Activated CD4-positive, alpha-beta T cell treated with anti-CD3 and anti-CD28 coated beads, Interleukin-2, amount 10 ng/mL, durations not matched to agents 7 days and 5 days (primary cell): ENCODE results near the gene CSNK2B. TPM values are rescaled to one million over a fixed set of nuclear protein-coding genes. Genes with fewer than 3 reads are reported as not detected.

ENCODE experiments used
- CTCF ChIA-PET: fragments of 350-600 bp; sonication (Branson Sonifier 250); formaldehyde crosslinking; loops from one replicate; lab custom pipeline; 2021; ENCODE audit warnings: antibody characterized with exemption; lab: Charles Lee
- POLR2A ChIA-PET: fragments of 350-600 bp; sonication (Branson Sonifier 250); formaldehyde crosslinking; loops from one replicate; lab custom pipeline; 2021; ENCODE audit warnings: antibody characterized with exemption; lab: Charles Lee
- DNase-seq: peaks from one replicate; pipeline ENCODE4 v3.0.0-alpha.2; 2020
- H3K27ac Mint-ChIP-seq: one replicate; pipeline ENCODE4 v1.8.0; 2021; ENCODE audit warnings: mild to moderate bottlenecking, moderate library complexity, mixed read lengths
- H3K27me3 Mint-ChIP-seq: one replicate; pipeline ENCODE4 v1.8.0; 2021; ENCODE audit warnings: mixed read lengths
- H3K36me3 Mint-ChIP-seq: one replicate; pipeline ENCODE4 v1.8.0; 2021; ENCODE audit warnings: low read depth, mixed read lengths
- H3K4me1 Mint-ChIP-seq: one replicate; pipeline ENCODE4 v1.8.0; 2021; ENCODE audit warnings: mixed read lengths
- H3K4me3 Mint-ChIP-seq: one replicate; pipeline ENCODE4 v1.8.0; 2021; ENCODE audit warnings: mild to moderate bottlenecking, moderate library complexity, mixed read lengths
- H3K9me3 Mint-ChIP-seq: one replicate; pipeline ENCODE4 v1.8.0; 2021; ENCODE audit warnings: mixed read lengths
- total RNA-seq, 2 experiments: library from RNA; stranded (reverse); gene quantifications; one replicate each; pipeline ENCODE4 v1.2.3, GENCODE V29; 2021

The CSNK2B gene
- total RNA-seq, 2 experiments from 2014 or later, result 218 to 273 TPM

- no peak for DNase-seq
- CTCF ChIA-PET, result interaction anchor here (0.8 to 1.6 kb wide), 4 partner anchors 16 to 111 kb away, joined by 3 to 6 read pairs (median 4); no protein-coding TSS in a partner anchor
- POLR2A ChIA-PET, result interaction anchor here (0.7 kb wide), 1 partner anchor 60 kb away, joined by 5 read pairs; no protein-coding TSS in a partner anchor
- Mint-ChIP-seq H3K27ac (peak overlapping the region; percentile 81), H3K36me3 (peaks cover 56% of the 10 kb centered on the region), H3K27me3 (no peaks in the 10 kb centered on the region), H3K4me1 (peaks cover 70% of the 10 kb centered on the region), H3K4me3 (peak overlapping the region; percentile 93), H3K9me3 (no peaks in the 10 kb centered on the region)
Measured at GRCh38 chr6:31658158-31658688, 7.7 kb upstream of the CSNK2B start.

- H3K9me3 Mint-ChIP-seq, result no peaks in the 10 kb centered on the region
- H3K27me3 Mint-ChIP-seq, result no peaks in the 10 kb centered on the region
- DNase-seq, result no peak
- H3K27ac Mint-ChIP-seq, result peak overlapping the region; percentile 87
- H3K36me3 Mint-ChIP-seq, result peaks cover 65% of the 10 kb centered on the region
- peaks cover 74% of the 10 kb centered on the region for H3K4me1 Mint-ChIP-seq
- peak overlapping the region; percentile 93 for H3K4me3 Mint-ChIP-seq
- ChIA-PET POLR2A (no interaction called here), CTCF (interaction anchor here (0.9 kb wide), 2 partner anchors 9 to 116 kb away, joined by 3 to 4 read pairs; partner anchors contain the start of gene DDX39B)
Measured at GRCh38 chr6:31658983-31659648, 6.8 kb upstream of the CSNK2B start.

GRCh38 chr6:31659649-31660380, 6.1 kb upstream of the CSNK2B start:
- H3K36me3 Mint-ChIP-seq, result peaks cover 72% of the 10 kb centered on the region
- H3K27me3 Mint-ChIP-seq, result no peaks in the 10 kb centered on the region
- CTCF ChIA-PET, result interaction anchor here (0.9 to 1.7 kb wide), 5 partner anchors 9 to 117 kb away, joined by 3 to 4 read pairs (median 3); partner anchors contain the start of genes DDX39B and MSH5
- peaks cover 79% of the 10 kb centered on the region for H3K4me1 Mint-ChIP-seq
- DNase-seq, result peak; percentile 52
- POLR2A ChIA-PET, result interaction anchor here (0.6 to 0.8 kb wide), 3 partner anchors 8 to 138 kb away, joined by 3 read pairs; partner anchors contain the start of gene LY6G5B
- no peaks in the 10 kb centered on the region for H3K9me3 Mint-ChIP-seq
- peak overlapping the region; percentile 93 for H3K4me3 Mint-ChIP-seq
- peak overlapping the region; percentile 87 for H3K27ac Mint-ChIP-seq

- Mint-ChIP-seq H3K36me3 (peaks cover 69% of the 10 kb centered on the region), H3K27me3 (no peaks in the 10 kb centered on the region), H3K4me3 (peak within 1 kb of the TSS; percentile 93), H3K4me1 (peaks cover 75% of the 10 kb centered on the region), H3K27ac (peak within 1 kb of the TSS; percentile 87), H3K9me3 (no peaks in the 10 kb centered on the region)
- CTCF ChIA-PET, result interaction anchor here (0.6 to 4.7 kb wide), 9 partner anchors 7 to 146 kb away, joined by 3 to 32 read pairs (median 3); partner anchors contain the start of genes APOM, BAG6, LSM2 and MSH5
- DNase-seq, result peak; percentile 79
- POLR2A ChIA-PET, result interaction anchor here (0.6 to 0.8 kb wide), 3 partner anchors 9 to 139 kb away, joined by 3 read pairs; partner anchors contain the start of gene LY6G5B
Measured at GRCh38 chr6:31660381-31661261, 5.3 kb upstream of the CSNK2B start, which contains the start of gene C6orf47. Gene C6orf47 (minus strand): TSS chr6:31660778. CDS start chr6:31659947, 831 bp downstream.

GRCh38 chr6:31661262-31662123, 4.4 kb upstream of the CSNK2B start:
- peaks cover 72% of the 10 kb centered on the region for H3K36me3 Mint-ChIP-seq
- peaks cover 73% of the 10 kb centered on the region for H3K4me1 Mint-ChIP-seq
- DNase-seq, result no peak
- ChIA-PET CTCF (interaction anchor here (0.6 to 4.7 kb wide), 12 partner anchors 8 to 931 kb away, joined by 3 to 32 read pairs (median 3); partner anchors contain the start of genes APOM, BAG6, LSM2 and MSH5), POLR2A (no interaction called here)
- H3K27me3 Mint-ChIP-seq, result no peaks in the 10 kb centered on the region
- peak overlapping the region; percentile 85 for H3K27ac Mint-ChIP-seq
- H3K4me3 Mint-ChIP-seq, result peak overlapping the region; percentile 93
- no peaks in the 10 kb centered on the region for H3K9me3 Mint-ChIP-seq

- Mint-ChIP-seq H3K4me1 (peaks cover 75% of the 10 kb centered on the region), H3K36me3 (peaks cover 73% of the 10 kb centered on the region), H3K27ac (peak overlapping the region; percentile 85), H3K4me3 (peak overlapping the region; percentile 93), H3K27me3 (no peaks in the 10 kb centered on the region), H3K9me3 (no peaks in the 10 kb centered on the region)
- DNase-seq, result no peak
- ChIA-PET POLR2A (interaction anchor here (0.6 kb wide), 1 partner anchor 200 kb away, joined by 3 read pairs; the partner anchor contains the start of gene NEU1), CTCF (interaction anchor here (0.6 to 4.7 kb wide), 6 partner anchors 9 to 931 kb away, joined by 3 to 32 read pairs (median 4); partner anchors contain the start of genes APOM and BAG6)
Measured at GRCh38 chr6:31662124-31662723, 3.7 kb upstream of the CSNK2B start.

GRCh38 chr6:31663126-31663960, 2.5 kb upstream of the CSNK2B start:
- CTCF ChIA-PET, result interaction anchor here (0.6 to 4.7 kb wide), 7 partner anchors 10 to 796 kb away, joined by 3 to 32 read pairs (median 4); partner anchors contain the start of genes APOM, BAG6 and NFKBIL1
- H3K27ac Mint-ChIP-seq, result peak overlapping the region; percentile 94
- H3K4me3 Mint-ChIP-seq, result peak overlapping the region; percentile 87
- H3K9me3 Mint-ChIP-seq, result no peaks in the 10 kb centered on the region
- H3K4me1 Mint-ChIP-seq, result peaks cover 73% of the 10 kb centered on the region
- H3K27me3 Mint-ChIP-seq, result no peaks in the 10 kb centered on the region
- POLR2A ChIA-PET, result interaction anchor here (0.6 kb wide), 3 partner anchors 29 to 200 kb away, joined by 3 to 5 read pairs (median 4); partner anchors contain the start of gene NEU1
- peaks cover 74% of the 10 kb centered on the region for H3K36me3 Mint-ChIP-seq
- no peak for DNase-seq

GRCh38 chr6:31663961-31664789, 1.7 kb upstream of the CSNK2B start:
- Mint-ChIP-seq H3K27ac (peak overlapping the region; percentile 94), H3K9me3 (no peaks in the 10 kb centered on the region), H3K4me3 (peak overlapping the region; percentile 87), H3K36me3 (peaks cover 75% of the 10 kb centered on the region), H3K4me1 (peaks cover 73% of the 10 kb centered on the region), H3K27me3 (no peaks in the 10 kb centered on the region)
- DNase-seq, result peak; percentile 19
- ChIA-PET CTCF (interaction anchor here (0.8 to 4.7 kb wide), 8 partner anchors 11 to 234 kb away, joined by 3 to 32 read pairs (median 4); partner anchors contain the start of genes APOM, BAG6 and NFKBIL1), POLR2A (interaction anchor here (0.5 to 0.8 kb wide), 5 partner anchors 12 to 310 kb away, joined by 3 to 6 read pairs (median 3); partner anchors contain the start of genes BAG6 and HSPA1B)
